Ramos (cell line): ENCODE data around the gene SOWAHD.
"Not testable (repeated sequence)": the region's sequence is repeated elsewhere in the genome, so short reads cannot be mapped to it uniquely, and the experiment has no call there.

Source experiments
- in situ Hi-C: fragments of 300-500 bp; cut with MboI; formaldehyde crosslinking; loops from one replicate; pipeline ENCODE4 v1.14.3; 2022; ENCODE audit warnings: low sequenced_read_pairs; ENCODE audit not compliant: unreplicated experiment

The SOWAHD gene

DNA sequence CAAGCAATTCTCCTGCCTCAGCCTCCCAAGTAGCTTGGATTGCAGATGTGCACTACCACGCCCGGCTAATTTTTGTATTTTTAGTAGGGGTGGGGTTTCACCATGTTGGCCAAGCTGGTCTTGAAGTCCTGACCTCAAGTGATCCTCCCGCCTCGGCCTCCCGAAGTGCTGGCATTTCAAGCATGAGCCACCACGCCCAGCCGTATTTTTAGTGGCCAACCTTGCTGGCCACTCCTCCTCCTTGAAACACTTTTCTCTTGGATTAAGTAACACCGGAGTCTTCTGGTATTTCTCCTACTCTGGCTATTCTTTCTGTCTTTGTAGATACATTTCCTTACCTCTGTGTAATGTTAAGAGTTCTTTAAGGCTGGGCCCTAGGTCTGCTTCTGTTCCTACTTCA, 44.2 kb downstream of the SOWAHD start:
- in situ Hi-C loops, result no loop called here

DNA sequence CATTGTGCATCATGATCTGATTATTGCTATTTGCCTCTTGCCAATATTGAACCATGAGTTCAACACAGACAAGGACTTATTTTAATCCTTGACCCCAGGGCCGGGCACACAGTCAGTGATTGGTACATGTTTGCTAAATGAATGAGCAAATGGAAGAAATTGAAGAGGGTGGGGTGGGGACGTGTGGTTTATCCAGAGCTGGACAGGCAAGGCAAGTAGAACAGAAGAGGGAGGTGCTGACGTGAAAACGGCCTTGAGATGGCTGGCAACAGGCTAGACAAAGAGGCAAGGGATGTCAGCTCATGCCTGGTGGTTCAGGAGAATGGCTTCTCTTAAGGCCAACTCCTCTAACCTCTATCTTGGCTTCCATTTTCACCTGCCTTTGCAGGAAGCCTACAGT, 50.1 kb downstream of the SOWAHD start:
- in situ Hi-C loops, result not testable (repeated sequence)

DNA sequence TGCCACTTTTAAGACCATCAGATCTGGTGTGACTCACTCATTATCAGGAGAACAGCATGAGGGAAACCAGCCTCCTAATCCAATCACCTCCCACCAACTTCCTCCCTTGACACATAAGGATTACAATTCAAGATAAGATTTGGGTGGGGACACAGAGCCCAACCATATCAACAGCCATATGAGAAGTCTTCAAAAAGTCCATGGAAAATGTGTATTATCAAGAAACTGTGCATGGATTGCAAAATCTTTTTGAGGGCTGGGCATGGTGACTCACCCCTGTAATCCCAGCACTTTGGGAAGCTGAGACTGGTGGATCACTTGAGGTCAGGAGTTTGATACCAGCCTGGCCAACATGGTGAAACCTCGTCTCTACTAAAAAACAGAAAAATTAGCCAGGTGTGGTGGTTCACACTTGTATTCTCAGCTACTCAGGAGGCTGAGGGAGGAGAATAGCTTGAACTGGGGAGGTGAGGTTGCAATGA, 50.8 kb downstream of the SOWAHD start:
- in situ Hi-C loops, result no loop called here
